ENCODE data around the gene HNMT. TPM values are rescaled to one million over a fixed set of nuclear protein-coding genes. Genes with fewer than 3 reads are reported as not detected.
"Not testable (repeated sequence)": the region's sequence is repeated elsewhere in the genome, so short reads cannot be mapped to it uniquely, and the experiment has no call there.

Gene HNMT
- total RNA-seq, 2 experiments from 2014 or later = not detected

GRCh38 chr2:137996158-137996557, 31.9 kb downstream of the HNMT start:
- H3K4me3 Mint-ChIP-seq; H3K9me3 Mint-ChIP-seq; H3K27me3 Mint-ChIP-seq; POLR2A ChIA-PET; H3K36me3 Mint-ChIP-seq (ENCODE audit: low read depth); DNase-seq; CTCF ChIA-PET; H3K4me1 Mint-ChIP-seq; H3K27ac Mint-ChIP-seq: not testable (repeated sequence)

GRCh38 chr2:137997733-137998132, 33.5 kb downstream of the HNMT start:
- POLR2A ChIA-PET = no interaction called here
- H3K27me3 Mint-ChIP-seq = no peaks in the 10 kb centered on the region

GRCh38 chr2:137998503-137998902, 34.2 kb downstream of the HNMT start:
- H3K9me3 Mint-ChIP-seq = no peaks in the 10 kb centered on the region
- ChIA-PET POLR2A (no interaction called here), CTCF (no interaction called here)
- no peak overlapping the region for H3K27ac Mint-ChIP-seq
- H3K4me1 Mint-ChIP-seq = no peaks in the 10 kb centered on the region
- H3K36me3 Mint-ChIP-seq (ENCODE audit: low read depth) = no peaks in the 10 kb centered on the region
- H3K4me3 Mint-ChIP-seq = no peak overlapping the region
- DNase-seq = no peak
- no peaks in the 10 kb centered on the region for H3K27me3 Mint-ChIP-seq

More at GRCh38 chr2:137997733-137998132, 33.5 kb downstream of the HNMT start:
- no peak for DNase-seq
- H3K4me3 Mint-ChIP-seq = no peak overlapping the region
- H3K27ac Mint-ChIP-seq = no peak overlapping the region
- no peaks in the 10 kb centered on the region for H3K4me1 Mint-ChIP-seq
- CTCF ChIA-PET = no interaction called here
- no peaks in the 10 kb centered on the region for H3K36me3 Mint-ChIP-seq (ENCODE audit: low read depth)
- H3K9me3 Mint-ChIP-seq = no peaks in the 10 kb centered on the region

- ChIA-PET CTCF (no interaction called here), POLR2A (no interaction called here)
- H3K27me3 Mint-ChIP-seq = no peaks in the 10 kb centered on the region
- no peak overlapping the region for H3K27ac Mint-ChIP-seq
- no peak for DNase-seq
- H3K9me3 Mint-ChIP-seq = no peaks in the 10 kb centered on the region
- H3K4me3 Mint-ChIP-seq = no peak overlapping the region
- no peaks in the 10 kb centered on the region for H3K4me1 Mint-ChIP-seq
- no peaks in the 10 kb centered on the region for H3K36me3 Mint-ChIP-seq (ENCODE audit: low read depth)
Observed at GRCh38 chr2:137999273-137999672, 35.0 kb downstream of the HNMT start.

GRCh38 chr2:138000009-138000408, 35.7 kb downstream of the HNMT start:
- ChIA-PET POLR2A (no interaction called here), CTCF (no interaction called here)
- Mint-ChIP-seq H3K4me1 (no peaks in the 10 kb centered on the region), H3K9me3 (no peaks in the 10 kb centered on the region), H3K27me3 (no peaks in the 10 kb centered on the region), H3K27ac (no peak overlapping the region), H3K36me3 (ENCODE audit: low read depth) (no peaks in the 10 kb centered on the region), H3K4me3 (no peak overlapping the region)
- no peak for DNase-seq

GRCh38 chr2:138000796-138001195, 36.5 kb downstream of the HNMT start:
- Mint-ChIP-seq H3K36me3 (ENCODE audit: low read depth) (no peaks in the 10 kb centered on the region), H3K4me3 (no peak overlapping the region), H3K4me1 (no peaks in the 10 kb centered on the region), H3K27ac (no peak overlapping the region), H3K9me3 (no peaks in the 10 kb centered on the region), H3K27me3 (no peaks in the 10 kb centered on the region)
- no peak for DNase-seq
- ChIA-PET POLR2A (no interaction called here), CTCF (no interaction called here)

GRCh38 chr2:138003411-138003810, 39.1 kb downstream of the HNMT start:
- Mint-ChIP-seq H3K27ac (no peak overlapping the region), H3K27me3 (no peaks in the 10 kb centered on the region), H3K4me1 (no peaks in the 10 kb centered on the region), H3K36me3 (ENCODE audit: low read depth) (no peaks in the 10 kb centered on the region), H3K9me3 (no peaks in the 10 kb centered on the region), H3K4me3 (no peak overlapping the region)
- DNase-seq = no peak
- CTCF ChIA-PET = no interaction called here
- POLR2A ChIA-PET = no interaction called here

- ChIA-PET CTCF (no interaction called here), POLR2A (no interaction called here)
- Mint-ChIP-seq H3K4me3 (no peak overlapping the region), H3K36me3 (ENCODE audit: low read depth) (no peaks in the 10 kb centered on the region), H3K9me3 (no peaks in the 10 kb centered on the region), H3K27me3 (no peaks in the 10 kb centered on the region), H3K4me1 (no peaks in the 10 kb centered on the region), H3K27ac (no peak overlapping the region)
- no peak for DNase-seq
Observed at GRCh38 chr2:138007431-138007830, 43.2 kb downstream of the HNMT start.

GRCh38 chr2:138009622-138010021, 45.3 kb downstream of the HNMT start:
- DNase-seq = no peak
- no peak overlapping the region for H3K27ac Mint-ChIP-seq
- H3K9me3 Mint-ChIP-seq = no peaks in the 10 kb centered on the region
- no peaks in the 10 kb centered on the region for H3K4me1 Mint-ChIP-seq
- ChIA-PET POLR2A (no interaction called here), CTCF (no interaction called here)
- no peaks in the 10 kb centered on the region for H3K36me3 Mint-ChIP-seq (ENCODE audit: low read depth)
- H3K27me3 Mint-ChIP-seq = no peaks in the 10 kb centered on the region
- H3K4me3 Mint-ChIP-seq = no peak overlapping the region

- ChIA-PET CTCF (no interaction called here), POLR2A (no interaction called here)
- no peak overlapping the region for H3K27ac Mint-ChIP-seq
- H3K9me3 Mint-ChIP-seq = no peaks in the 10 kb centered on the region
- DNase-seq = no peak
- no peak overlapping the region for H3K4me3 Mint-ChIP-seq
- no peaks in the 10 kb centered on the region for H3K27me3 Mint-ChIP-seq
- no peaks in the 10 kb centered on the region for H3K36me3 Mint-ChIP-seq (ENCODE audit: low read depth)
- no peaks in the 10 kb centered on the region for H3K4me1 Mint-ChIP-seq
Observed at GRCh38 chr2:138010890-138011289, 46.6 kb downstream of the HNMT start.

GRCh38 chr2:138012082-138012481, 47.8 kb downstream of the HNMT start:
- ChIA-PET POLR2A (no interaction called here), CTCF (no interaction called here)
- DNase-seq = no peak
- Mint-ChIP-seq H3K4me3 (no peak overlapping the region), H3K27ac (no peak overlapping the region), H3K4me1 (no peaks in the 10 kb centered on the region), H3K36me3 (ENCODE audit: low read depth) (no peaks in the 10 kb centered on the region), H3K9me3 (no peaks in the 10 kb centered on the region), H3K27me3 (no peaks in the 10 kb centered on the region)

- DNase-seq = no peak
Observed at GRCh38 chr2:138012968-138013367, 48.7 kb downstream of the HNMT start.

GRCh38 chr2:138013639-138014038, 49.4 kb downstream of the HNMT start:
- Mint-ChIP-seq H3K4me3 (no peak overlapping the region), H3K4me1 (no peaks in the 10 kb centered on the region), H3K36me3 (ENCODE audit: low read depth) (no peaks in the 10 kb centered on the region), H3K9me3 (no peaks in the 10 kb centered on the region), H3K27me3 (peaks cover 1% of the 10 kb centered on the region), H3K27ac (no peak overlapping the region)
- no peak for DNase-seq
- ChIA-PET POLR2A (no interaction called here), CTCF (no interaction called here)

More at GRCh38 chr2:138012968-138013367, 48.7 kb downstream of the HNMT start:
- Mint-ChIP-seq H3K27ac (no peak overlapping the region), H3K9me3 (no peaks in the 10 kb centered on the region), H3K4me3 (no peak overlapping the region), H3K36me3 (ENCODE audit: low read depth) (no peaks in the 10 kb centered on the region), H3K4me1 (no peaks in the 10 kb centered on the region), H3K27me3 (no peaks in the 10 kb centered on the region)
- CTCF ChIA-PET = no interaction called here
- POLR2A ChIA-PET = no interaction called here

- H3K27ac Mint-ChIP-seq = no peak overlapping the region
- H3K4me1 Mint-ChIP-seq = no peaks in the 10 kb centered on the region
- H3K4me3 Mint-ChIP-seq = no peak overlapping the region
- H3K27me3 Mint-ChIP-seq = peaks cover 1% of the 10 kb centered on the region
- CTCF ChIA-PET = no interaction called here
- no peaks in the 10 kb centered on the region for H3K9me3 Mint-ChIP-seq
- POLR2A ChIA-PET = no interaction called here
- no peaks in the 10 kb centered on the region for H3K36me3 Mint-ChIP-seq (ENCODE audit: low read depth)
- no peak for DNase-seq
Observed at GRCh38 chr2:138015494-138015893, 51.2 kb downstream of the HNMT start.
